Subcutaneous abdominal adipose tissue (tissue), 5 donors: ENCODE measurements around the gene MYOCD.

ENCODE experiments used
- H3K27ac ChIP-seq: one replicate; pipeline ENCODE4 v1.7.0; 2013; ENCODE audit warnings: low read depth, mild to moderate bottlenecking, inconsistent platforms, low read length, moderate library complexity
- H3K27me3 ChIP-seq, 5 donors: one replicate each; pipeline ENCODE4 v1.7.0; 2013; ENCODE audit warnings: low read length in 5 of 5, inconsistent platforms in 1 of 5; ENCODE audit not compliant: control insufficient read depth in 5 of 5, insufficient read depth in 4 of 5
- H3K36me3 ChIP-seq, 5 donors: one replicate each; pipeline ENCODE4 v1.7.0; 2013; ENCODE audit warnings: low read length in 5 of 5; ENCODE audit not compliant: control insufficient read depth in 5 of 5, insufficient read depth in 5 of 5
- H3K4me1 ChIP-seq, 5 donors: one replicate each; pipeline ENCODE4 v1.7.0; 2013; ENCODE audit warnings: low read length in 5 of 5, mild to moderate bottlenecking in 3 of 5, moderate library complexity in 1 of 5; ENCODE audit not compliant: control insufficient read depth in 5 of 5, insufficient read depth in 5 of 5
- H3K4me3 ChIP-seq, 5 donors: one replicate each; pipeline ENCODE4 v1.7.0; 2013; ENCODE audit warnings: low read length in 5 of 5, low read depth in 1 of 5
- H3K9ac ChIP-seq, 5 donors: one replicate each; pipeline ENCODE4 v1.7.0; 2013; ENCODE audit warnings: low read length in 5 of 5, mild to moderate bottlenecking in 4 of 5, moderate library complexity in 3 of 5
- H3K9me3 ChIP-seq, 5 donors: one replicate each; pipeline ENCODE4 v1.7.0; 2013; ENCODE audit warnings: low read length in 5 of 5; ENCODE audit not compliant: control insufficient read depth in 5 of 5
- donor health status: healthy.
- donor health status: healthy.
- donor health status: healthy.
- donor health status: healthy.
- donor health status: healthy.

MYOCD gene

GRCh38 chr17:12808723-12809122, 143.0 kb downstream of the MYOCD start:
- H3K36me3 ChIP-seq = no peaks in the 10 kb centered on the region
- no peaks in the 10 kb centered on the region for H3K4me1 ChIP-seq
- no peaks in the 10 kb centered on the region for H3K27me3 ChIP-seq
- no peak overlapping the region for H3K27ac ChIP-seq
- no peak overlapping the region for H3K9ac ChIP-seq
- H3K9me3 ChIP-seq = peaks cover 0 to 23% (median 8%) of the 10 kb centered on the region in 5 donors
- no peak overlapping the region for H3K4me3 ChIP-seq

- Histone ChIP-seq H3K9ac (no peak overlapping the region), H3K4me3 (no peak overlapping the region), H3K9me3 (peaks cover 0 to 17% (median 8%) of the 10 kb centered on the region in 5 donors), H3K36me3 (no peaks in the 10 kb centered on the region), H3K27ac (no peak overlapping the region), H3K4me1 (no peaks in the 10 kb centered on the region), H3K27me3 (no peaks in the 10 kb centered on the region)
Measured at GRCh38 chr17:12812877-12813276, 147.2 kb downstream of the MYOCD start.

GRCh38 chr17:12813664-12814063, 148.0 kb downstream of the MYOCD start:
- H3K27ac ChIP-seq = no peak overlapping the region
- H3K36me3 ChIP-seq = no peaks in the 10 kb centered on the region
- no peaks in the 10 kb centered on the region for H3K4me1 ChIP-seq
- H3K27me3 ChIP-seq = no peaks in the 10 kb centered on the region
- H3K9me3 ChIP-seq = peaks cover 0 to 10% (median 6%) of the 10 kb centered on the region in 5 donors
- no peak overlapping the region for H3K4me3 ChIP-seq
- no peak overlapping the region for H3K9ac ChIP-seq

- Histone ChIP-seq H3K27ac (no peak overlapping the region), H3K4me1 (no peaks in the 10 kb centered on the region), H3K9ac (no peak overlapping the region), H3K36me3 (no peaks in the 10 kb centered on the region), H3K9me3 (peaks cover 0 to 9% (median 6%) of the 10 kb centered on the region in 5 donors), H3K4me3 (no peak overlapping the region), H3K27me3 (no peaks in the 10 kb centered on the region)
Measured at GRCh38 chr17:12814718-12815117, 149.0 kb downstream of the MYOCD start.

- no peak overlapping the region for H3K4me3 ChIP-seq
- peaks cover 0 to 9% (median under 1%) of the 10 kb centered on the region in 5 donors for H3K9me3 ChIP-seq
- no peaks in the 10 kb centered on the region for H3K36me3 ChIP-seq
- H3K27ac ChIP-seq = no peak overlapping the region
- H3K27me3 ChIP-seq = no peaks in the 10 kb centered on the region
- H3K9ac ChIP-seq = no peak overlapping the region
- H3K4me1 ChIP-seq = no peaks in the 10 kb centered on the region
Measured at GRCh38 chr17:12815642-12816141, 150.0 kb downstream of the MYOCD start.
